Retina (tissue), 1 donor: ENCODE results near the gene SHE.
"Not testable (repeated sequence)": the region's sequence is repeated elsewhere in the genome, so short reads cannot be mapped to it uniquely, and the experiment has no call there.

Experiments
- DNase-seq: peaks from one replicate; pipeline ENCODE4 v3.0.0-alpha.2; 2016

Gene SHE

DNA sequence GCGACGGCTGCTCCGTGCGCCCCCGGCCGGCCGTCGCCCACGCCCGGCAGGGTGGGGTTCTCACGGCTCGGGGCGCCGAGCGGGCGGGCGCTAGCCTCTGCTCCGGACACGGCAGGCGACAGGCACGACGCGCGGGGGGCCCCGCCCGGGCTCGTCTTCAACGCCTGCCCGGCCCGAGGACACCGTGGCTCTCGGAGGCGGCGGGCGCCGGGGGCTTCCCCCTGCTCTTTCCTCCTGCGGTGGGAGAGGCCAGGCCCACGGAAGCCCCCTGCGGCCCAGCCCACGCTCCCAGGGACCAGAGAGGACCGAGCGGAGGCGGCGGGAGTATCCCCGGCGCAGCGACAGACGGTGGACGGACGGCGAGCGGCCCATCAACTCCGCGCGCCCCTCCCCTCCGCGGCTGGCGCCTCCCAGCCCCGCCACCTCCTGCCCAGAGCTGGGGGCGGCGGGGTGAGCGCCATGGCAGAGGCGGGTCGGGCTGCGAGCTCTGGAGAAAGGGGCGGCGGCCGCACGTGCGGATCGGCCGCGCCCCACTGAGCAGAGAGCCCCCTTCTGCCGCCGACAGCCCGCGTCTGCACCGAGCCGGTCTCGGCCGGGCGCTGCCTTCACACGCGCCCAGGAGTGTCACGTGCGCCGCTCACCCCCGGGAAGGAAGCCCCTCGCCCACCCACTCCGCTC is at the start of gene SHE, which contains the start of gene TDRD10:
SHE (minus strand) TSS at position 347 of the 678 bp plus-strand sequence. CDS start 386 bp downstream, outside the sequence.
TDRD10 (plus strand) TSS at position 154 of the 678 bp plus-strand sequence. CDS start 4,685 bp downstream, outside the sequence.
- no peak for DNase-seq

GRCh38 chr1:154551474-154551873 is 49.3 kb upstream of the SHE start:
- no peak for DNase-seq

- DNase-seq, result no peak
These were observed 48.4 kb upstream of the SHE start for GRCh38 chr1:154550657-154551056.

- no peak for DNase-seq
These were observed 47.9 kb upstream of the SHE start for GRCh38 chr1:154550070-154550469.

DNA sequence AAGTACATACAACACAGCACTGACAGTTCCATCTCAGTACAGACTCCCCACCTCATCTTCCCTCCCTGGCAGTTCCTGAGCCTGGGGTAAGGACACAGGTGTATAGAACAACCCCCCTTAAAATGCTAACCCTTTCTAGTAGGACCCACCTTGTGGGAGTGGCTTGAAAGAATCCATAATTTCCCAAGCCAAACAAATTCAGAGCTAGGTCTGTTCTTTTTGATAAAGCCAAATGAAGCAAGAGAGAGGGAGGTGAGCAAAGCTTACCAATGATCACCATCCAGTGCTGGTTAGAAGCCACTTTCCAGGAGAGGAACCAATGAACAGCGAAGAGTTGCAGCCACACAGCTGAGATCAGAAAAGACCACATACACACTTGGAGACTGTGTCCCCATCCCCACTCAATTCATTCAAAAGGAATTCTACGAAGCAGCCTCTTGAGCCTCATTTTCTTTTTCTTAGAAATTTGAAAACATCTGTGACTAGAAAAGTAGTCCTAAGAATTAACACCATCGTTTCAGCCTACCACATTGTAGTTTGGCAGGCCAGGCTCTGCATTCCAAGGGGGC is 47.1 kb upstream of the SHE start:
- DNase-seq, result no peak

- DNase-seq, result no peak
These were observed 45.8 kb upstream of the SHE start for GRCh38 chr1:154548028-154548427.

GRCh38 chr1:154547105-154547732 is 45.0 kb upstream of the SHE start:
- no peak for DNase-seq

DNA sequence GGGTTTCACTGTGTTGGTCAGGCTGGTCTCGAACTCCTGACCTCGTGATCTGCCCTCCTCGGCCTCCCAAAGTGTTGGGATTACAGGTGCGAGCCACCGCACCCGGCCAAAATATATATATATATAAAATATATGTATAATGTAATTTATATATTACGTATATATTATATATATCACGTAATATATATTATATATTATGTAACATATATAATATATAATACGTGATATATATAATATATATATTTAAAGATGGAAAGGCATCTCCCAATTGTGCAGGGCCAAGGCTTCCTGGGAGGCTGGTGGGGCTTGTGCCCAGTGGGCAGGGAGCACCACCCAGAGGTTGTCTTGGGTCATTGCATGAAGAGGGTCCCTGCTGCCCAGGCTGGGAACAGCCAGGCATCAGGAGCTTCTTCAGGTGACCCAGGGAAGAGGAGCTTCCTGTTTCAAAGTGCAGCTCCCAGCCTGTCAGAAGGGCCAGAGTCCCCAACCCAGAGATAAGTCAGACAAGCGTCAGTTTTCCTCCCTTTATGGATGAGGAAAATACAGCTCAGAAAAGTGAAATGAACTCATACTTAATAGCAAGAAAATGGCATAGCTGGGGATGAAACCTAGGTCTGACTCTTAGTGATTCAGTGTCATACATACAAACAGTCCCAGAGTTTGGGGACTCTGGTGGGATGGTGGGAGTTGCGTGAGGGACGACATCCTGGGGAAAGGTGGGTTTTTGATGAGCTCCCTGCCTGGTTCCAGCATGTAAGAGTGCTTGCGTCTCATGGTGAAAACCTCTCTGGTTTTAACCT is 44.3 kb upstream of the SHE start:
- peak; percentile 50 for DNase-seq

GRCh38 chr1:154541231-154541630 is 39.0 kb upstream of the SHE start:
- DNase-seq, result no peak

DNA sequence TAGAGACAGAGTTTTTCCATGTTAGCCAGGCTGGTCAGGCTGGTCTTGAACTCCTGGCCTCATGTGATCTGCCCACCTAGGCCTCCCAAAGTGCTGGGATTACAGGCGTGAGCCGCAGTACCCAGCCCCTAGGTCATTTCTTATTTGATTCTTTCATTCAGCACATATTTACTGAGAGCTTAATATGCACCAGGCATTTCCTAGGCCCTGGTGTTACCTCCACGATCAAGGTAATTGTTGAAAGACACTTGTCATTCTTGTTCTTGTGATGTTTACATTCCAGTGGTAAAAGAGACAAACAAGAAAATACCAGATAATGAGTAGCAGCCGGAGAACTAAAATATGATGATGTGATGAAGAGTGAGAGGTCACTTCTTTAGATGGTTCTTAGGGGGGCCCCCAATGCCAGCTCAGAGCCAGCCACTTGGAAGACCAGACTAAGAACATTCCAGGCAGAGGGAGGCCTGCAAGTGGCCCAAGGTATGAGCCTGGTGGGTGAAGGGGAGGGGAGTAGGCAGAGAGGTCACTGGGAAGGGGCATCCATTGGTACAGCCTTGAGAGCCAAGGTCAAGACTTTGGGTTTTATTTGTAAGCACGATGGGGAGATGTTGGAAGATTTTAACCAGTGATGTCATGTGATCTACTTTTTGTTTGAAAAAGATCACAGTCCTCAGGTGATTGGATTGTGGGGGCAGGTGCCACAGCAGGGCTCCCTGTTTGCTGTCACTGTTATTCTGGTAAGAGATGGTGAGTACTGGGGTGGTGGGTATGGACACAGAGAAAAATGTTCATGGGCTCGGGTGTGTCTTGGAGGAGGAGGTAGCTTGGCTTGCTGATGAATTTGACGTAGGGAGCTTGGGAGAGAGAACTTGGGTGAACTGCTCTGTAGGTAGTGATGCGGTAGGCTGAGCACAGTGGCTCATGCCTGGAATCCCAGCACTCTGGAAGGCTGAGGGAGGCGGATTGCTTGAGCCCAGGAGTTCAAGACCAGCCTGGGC is 37.6 kb upstream of the SHE start:
- no peak for DNase-seq

- no peak for DNase-seq
These were observed 34.4 kb upstream of the SHE start for GRCh38 chr1:154536570-154536969.

DNA sequence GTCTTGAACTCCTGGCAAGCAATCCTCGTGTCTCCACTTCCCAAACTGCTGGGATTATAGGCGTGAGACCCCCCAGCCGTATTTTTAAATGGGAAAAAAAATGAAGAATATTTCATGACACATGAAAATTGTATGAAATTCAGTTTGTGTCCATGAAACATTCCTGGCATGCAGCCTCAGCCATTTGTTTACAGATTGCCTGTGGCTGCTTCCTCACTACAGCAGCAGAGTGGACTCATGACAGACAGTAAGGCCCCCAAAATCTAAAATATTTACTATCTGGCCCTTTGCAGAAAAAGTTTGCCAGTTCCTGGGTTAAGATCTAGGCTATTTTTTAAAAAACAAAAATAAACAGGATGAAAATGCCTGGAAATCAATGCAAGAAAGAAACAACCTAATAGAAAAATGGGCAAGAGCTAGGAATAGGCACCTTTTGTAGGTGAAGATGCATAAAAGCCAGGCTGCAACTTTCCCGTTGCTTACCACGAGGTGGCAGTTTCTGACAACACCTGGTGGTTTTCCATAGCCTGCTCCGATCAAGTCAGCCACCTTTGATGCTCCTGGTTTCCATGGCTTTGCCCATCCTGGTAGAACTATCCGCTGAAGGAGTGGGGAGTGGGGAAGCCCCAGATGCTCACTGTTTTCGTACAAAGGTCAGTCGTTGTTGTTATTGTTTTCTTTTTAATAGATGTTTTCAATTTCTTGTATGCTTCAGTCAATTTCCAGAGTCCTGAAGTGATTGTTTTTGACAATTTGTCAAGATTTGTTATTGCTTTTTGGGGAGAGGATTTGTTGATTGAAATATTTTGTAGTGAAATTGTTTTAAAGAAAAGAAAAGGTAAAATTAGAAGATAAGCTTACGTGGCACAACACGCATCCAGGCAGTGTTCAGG is 32.0 kb upstream of the SHE start:
- DNase-seq, result peak; percentile 10

- DNase-seq, result not testable (repeated sequence)
These were observed 29.7 kb upstream of the SHE start for GRCh38 chr1:154531950-154532349.

DNA sequence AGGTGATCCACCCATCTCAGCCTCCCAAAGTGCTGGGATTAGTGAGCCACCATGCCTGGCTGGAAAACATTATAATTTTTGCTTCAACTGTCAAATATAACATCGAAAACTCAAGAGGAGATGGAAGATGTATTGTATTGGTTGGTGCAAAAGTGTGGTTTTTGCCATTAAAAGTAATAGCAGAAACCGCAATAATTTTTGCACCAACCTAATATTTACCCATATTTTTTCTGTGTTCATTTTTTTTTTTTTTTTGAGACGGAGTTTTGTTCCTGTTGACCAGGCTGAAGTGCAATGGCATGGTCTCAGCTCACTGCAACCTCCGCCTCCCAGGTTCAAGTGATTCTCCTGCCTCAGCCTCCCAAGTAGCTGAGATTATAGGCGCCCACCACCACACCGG is 27.1 kb upstream of the SHE start:
- no peak for DNase-seq

DNA sequence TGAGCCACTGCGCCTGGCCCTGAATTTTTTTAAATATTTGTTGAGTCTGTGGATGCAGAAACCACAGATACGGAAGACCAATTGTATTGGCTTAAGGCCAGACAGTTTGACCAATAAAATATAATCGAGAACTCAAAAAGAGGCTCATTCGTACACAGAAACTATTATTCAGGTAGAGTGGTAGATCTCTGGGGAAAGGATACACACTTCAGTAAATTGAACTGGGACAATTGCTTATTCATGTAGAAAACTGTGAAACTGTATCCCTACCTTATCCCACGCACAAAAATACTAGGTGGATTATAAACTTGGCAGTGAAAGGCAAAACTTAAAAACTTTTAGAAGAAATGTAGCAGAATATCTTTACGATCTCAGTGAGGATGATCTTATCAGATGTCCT is 25.0 kb upstream of the SHE start:
- no peak for DNase-seq

- no peak for DNase-seq
These were observed 22.7 kb upstream of the SHE start for GRCh38 chr1:154524881-154525280.

DNA sequence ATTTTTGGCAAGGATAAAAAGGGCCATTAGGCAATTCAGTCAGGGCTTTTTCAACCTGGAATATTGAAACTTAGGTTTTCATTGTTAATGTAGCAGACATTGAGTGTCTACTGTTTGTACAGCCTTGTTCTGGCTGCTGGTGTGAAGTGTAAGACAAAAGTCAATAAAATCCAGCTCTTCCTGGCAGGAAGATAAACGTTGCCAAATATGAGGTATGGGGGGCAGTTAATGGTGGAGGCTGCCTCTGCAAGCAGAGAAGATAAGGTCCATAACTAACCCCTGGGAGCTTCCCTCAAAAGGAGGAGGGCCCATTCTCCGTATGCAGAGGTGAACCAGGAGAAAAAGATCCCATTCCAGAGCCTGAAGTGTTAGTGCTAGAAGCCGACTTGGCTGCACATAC is 19.5 kb upstream of the SHE start:
- no peak for DNase-seq

- DNase-seq, result no peak
These were observed 18.1 kb upstream of the SHE start for GRCh38 chr1:154520333-154520732.

DNA sequence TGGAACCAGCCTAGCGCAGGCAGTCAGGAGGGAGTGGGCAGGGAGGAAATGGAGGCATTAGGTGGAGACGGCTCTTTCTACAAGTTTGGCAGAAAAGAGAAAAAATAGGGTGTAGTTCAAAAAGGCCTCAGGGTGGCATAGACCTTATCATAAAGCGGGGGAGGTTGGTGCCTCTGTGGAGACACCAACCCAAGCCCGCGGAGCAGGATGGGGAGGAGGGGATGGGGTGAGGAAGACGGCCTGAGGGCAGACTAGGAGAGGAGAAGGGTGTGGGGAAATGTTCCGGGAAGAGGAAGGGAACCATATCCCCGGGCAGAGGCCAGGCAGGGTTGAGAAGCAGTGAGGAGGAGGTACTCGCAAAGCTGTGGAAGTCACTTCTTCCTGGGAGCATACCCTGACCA is 17.4 kb upstream of the SHE start:
- DNase-seq, result no peak

- DNase-seq, result no peak
These were observed 15.4 kb upstream of the SHE start for GRCh38 chr1:154517661-154518060.

DNA sequence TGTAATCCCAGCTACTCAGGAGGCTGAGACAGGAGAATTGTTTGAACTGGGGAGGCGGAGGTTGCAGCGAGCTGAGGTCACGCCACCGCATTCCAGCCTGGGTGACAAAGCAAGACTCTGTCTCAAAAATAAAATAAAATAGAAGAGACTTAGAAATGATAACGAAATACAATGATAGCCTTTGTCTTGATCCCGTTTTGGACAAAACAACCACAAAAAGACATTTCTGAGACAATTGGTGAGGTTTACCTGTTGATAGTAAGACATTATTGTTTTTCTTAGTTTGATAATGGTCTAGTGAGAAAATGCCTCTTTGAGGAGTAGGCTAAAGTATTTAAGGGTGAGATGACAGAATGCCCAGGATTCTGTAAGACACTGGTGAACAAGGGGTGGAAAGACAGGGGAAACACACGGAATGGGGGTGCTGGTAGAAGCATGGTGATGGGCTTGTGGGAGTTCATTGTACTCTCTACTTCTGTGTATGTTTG is 11.9 kb upstream of the SHE start:
- no peak for DNase-seq
